PFSK-1 (cell line): ENCODE data around the gene RAB7A.

Experiments
- FOXP2 ChIP-seq: optimal IDR thresholded peaks from 2 replicates; pipeline ENCODE3; 2011; ENCODE audit warnings: borderline replicate concordance, control low read depth, inconsistent platforms; ENCODE audit not compliant: insufficient read depth; ENCODE audit errors: extremely low read length, extremely low read depth
- POLR2AphosphoS5 ChIP-seq: IDR thresholded peaks from 2 replicates; pipeline ENCODE4 v1.6.1; 2012; ENCODE audit warnings: low read depth, mild to moderate bottlenecking, control low read depth, low read length, moderate library complexity
- SIN3A ChIP-seq: IDR thresholded peaks from 2 replicates; pipeline ENCODE4 v1.6.1; 2012; ENCODE audit warnings: mild to moderate bottlenecking, low read length, moderate library complexity, borderline replicate concordance; ENCODE audit not compliant: insufficient read depth
- TAF1 ChIP-seq: IDR thresholded peaks from 2 replicates; pipeline ENCODE4 v1.6.1; 2012; ENCODE audit warnings: low read length, control low read depth, borderline replicate concordance; ENCODE audit not compliant: insufficient read depth
- TF ChIP-seq, protein P1 (sequence below), 2 experiments: IDR thresholded peaks; 2 replicates each; pipeline versions ENCODE4 v1.6.1 to v1.8.0; 2011 to 2012; ENCODE audit warnings: low read depth in 2 of 2, low read length in 2 of 2, control low read depth in 1 of 2, inconsistent platforms in 1 of 2, mild to moderate bottlenecking in 1 of 2, moderate library complexity in 1 of 2; ENCODE audit not compliant: insufficient read depth in 1 of 2

RAB7A gene

DNA sequence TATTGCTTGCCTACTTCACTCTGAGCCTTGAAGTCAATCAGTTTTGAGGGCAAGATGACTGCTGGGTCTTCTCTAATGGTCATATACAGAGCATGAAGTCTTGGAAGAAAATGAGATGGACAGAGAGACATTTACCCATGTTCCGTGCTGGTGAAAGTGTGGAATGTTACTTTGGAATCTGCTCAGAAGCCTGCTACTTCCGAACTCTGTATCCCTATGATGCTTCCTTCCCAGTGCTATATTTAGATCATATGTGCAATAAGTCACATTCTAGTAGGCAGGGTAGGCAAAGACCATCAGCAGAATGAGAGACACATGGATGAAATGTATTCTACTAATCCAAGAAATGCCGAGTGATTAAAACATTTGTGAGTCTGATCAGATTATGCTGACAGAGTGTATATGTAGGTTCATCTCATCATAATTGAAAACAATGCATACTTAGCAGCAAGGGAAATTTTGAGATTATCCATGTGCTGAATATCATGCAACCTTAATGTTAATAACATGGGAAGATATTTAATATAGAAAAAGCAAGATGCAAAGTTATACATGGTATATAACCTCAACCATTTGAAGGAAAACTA lies 60.5 kb downstream of the RAB7A start:
- no peak for TF ChIP-seq SIN3A
- TF ChIP-seq FOXP2, result no peak
- TF ChIP-seq, protein P1, sequence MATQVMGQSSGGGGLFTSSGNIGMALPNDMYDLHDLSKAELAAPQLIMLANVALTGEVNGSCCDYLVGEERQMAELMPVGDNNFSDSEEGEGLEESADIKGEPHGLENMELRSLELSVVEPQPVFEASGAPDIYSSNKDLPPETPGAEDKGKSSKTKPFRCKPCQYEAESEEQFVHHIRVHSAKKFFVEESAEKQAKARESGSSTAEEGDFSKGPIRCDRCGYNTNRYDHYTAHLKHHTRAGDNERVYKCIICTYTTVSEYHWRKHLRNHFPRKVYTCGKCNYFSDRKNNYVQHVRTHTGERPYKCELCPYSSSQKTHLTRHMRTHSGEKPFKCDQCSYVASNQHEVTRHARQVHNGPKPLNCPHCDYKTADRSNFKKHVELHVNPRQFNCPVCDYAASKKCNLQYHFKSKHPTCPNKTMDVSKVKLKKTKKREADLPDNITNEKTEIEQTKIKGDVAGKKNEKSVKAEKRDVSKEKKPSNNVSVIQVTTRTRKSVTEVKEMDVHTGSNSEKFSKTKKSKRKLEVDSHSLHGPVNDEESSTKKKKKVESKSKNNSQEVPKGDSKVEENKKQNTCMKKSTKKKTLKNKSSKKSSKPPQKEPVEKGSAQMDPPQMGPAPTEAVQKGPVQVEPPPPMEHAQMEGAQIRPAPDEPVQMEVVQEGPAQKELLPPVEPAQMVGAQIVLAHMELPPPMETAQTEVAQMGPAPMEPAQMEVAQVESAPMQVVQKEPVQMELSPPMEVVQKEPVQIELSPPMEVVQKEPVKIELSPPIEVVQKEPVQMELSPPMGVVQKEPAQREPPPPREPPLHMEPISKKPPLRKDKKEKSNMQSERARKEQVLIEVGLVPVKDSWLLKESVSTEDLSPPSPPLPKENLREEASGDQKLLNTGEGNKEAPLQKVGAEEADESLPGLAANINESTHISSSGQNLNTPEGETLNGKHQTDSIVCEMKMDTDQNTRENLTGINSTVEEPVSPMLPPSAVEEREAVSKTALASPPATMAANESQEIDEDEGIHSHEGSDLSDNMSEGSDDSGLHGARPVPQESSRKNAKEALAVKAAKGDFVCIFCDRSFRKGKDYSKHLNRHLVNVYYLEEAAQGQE (IDR thresholded peaks at IDR 0.05; ENCODE audit: insufficient read depth in 1 of 2, low read depth in 2 of 2, low read length in 2 of 2), result no peak

DNA sequence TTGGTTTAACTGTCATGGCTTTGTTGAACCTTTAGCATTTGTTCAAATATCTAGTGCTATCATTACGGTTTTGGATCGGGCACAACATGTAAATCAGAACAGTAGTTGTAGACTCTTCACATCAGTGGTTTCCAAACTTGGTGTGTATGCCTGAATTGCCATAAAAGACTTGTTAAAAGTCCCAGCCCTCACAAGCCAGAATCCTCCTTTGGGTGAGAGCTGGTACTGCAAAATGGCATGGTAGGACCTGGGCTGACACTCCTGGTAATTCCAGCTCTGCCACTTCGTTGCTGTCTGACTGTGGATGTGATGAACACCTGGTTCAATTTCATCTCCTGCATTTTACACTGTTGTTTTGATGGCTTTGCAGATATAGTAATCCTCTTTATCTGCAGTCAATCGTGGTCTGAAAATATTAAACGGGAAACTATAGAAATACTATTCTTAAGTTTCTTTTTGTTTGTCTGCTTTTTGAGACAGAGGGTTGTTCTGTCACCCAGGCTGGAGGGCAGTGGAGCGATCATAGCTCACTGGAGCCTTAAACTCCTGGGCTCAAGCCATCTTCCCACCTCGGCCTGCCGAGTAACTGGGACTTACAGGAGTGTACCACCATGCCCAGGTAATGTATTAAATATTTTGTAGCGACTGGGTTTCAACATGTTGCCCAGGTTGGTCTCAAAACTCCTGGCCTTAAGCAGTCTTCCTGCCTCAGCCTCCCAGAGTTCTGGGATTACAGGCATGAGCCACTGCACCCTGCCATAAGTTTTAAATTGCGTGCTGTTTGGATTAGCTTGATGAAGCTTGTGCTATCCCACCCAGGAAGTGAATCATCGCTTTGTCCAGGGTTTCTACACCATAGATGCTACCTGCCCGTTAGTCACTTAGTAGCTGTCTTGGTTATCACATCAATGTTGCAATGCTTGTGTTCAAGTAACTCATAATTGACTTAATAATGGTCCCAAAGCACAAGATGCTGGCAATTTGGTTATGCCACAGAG lies 61.6 kb downstream of the RAB7A start:
- no peak for TF ChIP-seq SIN3A
- no peak for TF ChIP-seq POLR2AphosphoS5
- TF ChIP-seq, protein P1 (IDR thresholded peaks at IDR 0.05; ENCODE audit: insufficient read depth in 1 of 2, low read depth in 2 of 2, low read length in 2 of 2), result no peak
- no peak for TF ChIP-seq FOXP2

DNA sequence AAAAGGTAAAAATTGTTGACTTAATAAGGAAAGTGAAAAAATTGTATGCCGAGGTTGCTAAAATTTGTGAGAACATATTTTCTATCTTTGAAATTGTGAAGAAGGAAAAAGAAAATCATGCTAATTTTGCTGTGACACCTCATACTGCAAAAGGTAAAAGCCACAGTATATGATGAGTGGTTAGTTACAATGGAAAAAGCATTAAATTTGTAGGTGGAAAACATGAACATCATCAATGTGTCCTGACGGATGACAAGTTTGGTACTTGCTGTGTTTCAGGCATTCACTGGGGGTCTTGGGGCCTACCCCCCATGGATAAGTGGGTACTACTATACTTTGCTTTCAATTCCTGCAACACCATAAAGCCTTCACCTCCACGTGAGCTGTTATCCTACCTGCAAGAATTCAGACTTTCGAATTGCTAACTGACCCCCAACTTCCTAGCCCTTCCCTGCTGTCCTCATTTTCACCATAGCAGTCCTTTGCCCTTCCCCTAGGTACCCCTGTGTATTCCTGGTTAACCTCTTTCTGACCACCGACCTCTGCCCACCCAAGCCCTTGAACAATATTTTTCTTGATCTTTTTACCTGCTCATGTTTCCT lies 62.4 kb downstream of the RAB7A start:
- TF ChIP-seq TAF1 (no peak), POLR2AphosphoS5 (no peak), SIN3A (no peak), FOXP2 (no peak)
- TF ChIP-seq, protein P1 (IDR thresholded peaks at IDR 0.05; ENCODE audit: insufficient read depth in 1 of 2, low read depth in 2 of 2, low read length in 2 of 2), result no peak

- TF ChIP-seq SIN3A (no peak), TAF1 (no peak), FOXP2 (no peak), POLR2AphosphoS5 (no peak)
- TF ChIP-seq, protein P1 (IDR thresholded peaks at IDR 0.05; ENCODE audit: insufficient read depth in 1 of 2, low read depth in 2 of 2, low read length in 2 of 2), result no peak
Measured at GRCh38 chr3:128794067-128794768, 68.2 kb downstream of the RAB7A start.
